HG03066 (cell line): ENCODE data around the gene HOXB1.

Experiments used
- ATAC-seq: cut with Tn5 transposase; IDR thresholded peaks from one replicate; pipeline ENCODE4 v1.9.1; 2021; ENCODE audit warnings: low read depth; ENCODE audit not compliant: unreplicated experiment

Gene HOXB1

DNA sequence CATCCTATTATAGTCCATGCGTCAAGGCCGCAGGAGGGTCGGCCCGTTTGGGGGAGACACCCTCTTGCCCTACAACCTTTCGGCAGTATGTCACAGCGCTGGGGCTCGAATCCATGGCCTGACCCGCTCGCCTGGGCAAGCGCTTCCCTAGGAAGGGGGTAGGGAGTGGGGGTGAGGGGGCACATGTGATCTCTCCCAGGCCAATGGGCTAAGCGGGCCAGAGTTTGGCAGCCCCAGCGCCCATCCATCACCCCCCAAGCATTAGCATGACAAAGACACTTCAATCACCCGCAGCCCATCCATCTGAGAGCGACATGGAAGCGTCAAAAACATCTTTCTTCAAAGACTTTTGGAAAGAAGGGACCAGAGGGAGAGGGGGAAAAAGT is at the start of gene HOXB1:
Gene HOXB1, minus strand, starts transcription at position 125 of the 386 bp plus-strand sequence. Its CDS starts 107 bp downstream, at position 18.
- ATAC-seq, result no peak

DNA sequence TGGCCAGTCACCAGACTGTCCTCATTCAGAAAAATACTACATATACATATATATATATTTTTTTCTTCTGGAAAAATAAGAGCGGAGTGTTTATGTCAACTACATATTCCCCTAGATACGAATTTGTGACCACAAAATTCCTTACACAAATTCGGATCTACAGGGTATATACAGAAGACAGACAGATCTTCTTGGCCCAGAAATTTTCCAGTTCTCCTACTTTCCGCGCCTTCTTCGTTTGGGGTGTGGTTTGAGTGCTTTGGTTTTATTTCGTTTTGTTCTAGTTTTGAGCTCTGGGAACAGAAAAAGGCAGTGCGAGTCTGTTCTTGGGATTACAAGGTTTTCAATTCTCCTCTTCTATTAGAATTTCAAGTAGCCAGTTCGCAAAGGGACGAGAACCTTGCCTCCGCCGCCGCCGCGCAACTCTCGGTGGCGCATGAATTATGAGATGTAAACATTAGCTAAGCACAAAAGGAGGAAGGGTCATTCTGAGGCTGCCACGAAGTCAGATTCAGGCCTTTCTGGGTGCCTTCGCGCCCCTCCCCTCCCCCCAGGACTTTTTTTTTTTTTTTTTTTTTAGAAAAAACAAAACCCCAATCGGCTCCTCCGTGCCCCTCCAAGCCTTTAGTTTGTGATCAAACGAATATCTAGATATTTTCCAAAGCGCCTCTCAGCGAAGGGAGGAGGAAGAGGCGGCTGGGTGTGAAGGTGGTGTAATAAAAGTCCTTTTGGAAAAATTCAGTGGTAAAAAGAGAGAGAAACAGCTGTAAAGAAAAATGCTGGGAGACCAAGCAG is 49.1 kb upstream of the HOXB1 start:
- no peak for ATAC-seq

GRCh38 chr17:48579471-48579759 is 48.6 kb upstream of the HOXB1 start:
- no peak for ATAC-seq

DNA sequence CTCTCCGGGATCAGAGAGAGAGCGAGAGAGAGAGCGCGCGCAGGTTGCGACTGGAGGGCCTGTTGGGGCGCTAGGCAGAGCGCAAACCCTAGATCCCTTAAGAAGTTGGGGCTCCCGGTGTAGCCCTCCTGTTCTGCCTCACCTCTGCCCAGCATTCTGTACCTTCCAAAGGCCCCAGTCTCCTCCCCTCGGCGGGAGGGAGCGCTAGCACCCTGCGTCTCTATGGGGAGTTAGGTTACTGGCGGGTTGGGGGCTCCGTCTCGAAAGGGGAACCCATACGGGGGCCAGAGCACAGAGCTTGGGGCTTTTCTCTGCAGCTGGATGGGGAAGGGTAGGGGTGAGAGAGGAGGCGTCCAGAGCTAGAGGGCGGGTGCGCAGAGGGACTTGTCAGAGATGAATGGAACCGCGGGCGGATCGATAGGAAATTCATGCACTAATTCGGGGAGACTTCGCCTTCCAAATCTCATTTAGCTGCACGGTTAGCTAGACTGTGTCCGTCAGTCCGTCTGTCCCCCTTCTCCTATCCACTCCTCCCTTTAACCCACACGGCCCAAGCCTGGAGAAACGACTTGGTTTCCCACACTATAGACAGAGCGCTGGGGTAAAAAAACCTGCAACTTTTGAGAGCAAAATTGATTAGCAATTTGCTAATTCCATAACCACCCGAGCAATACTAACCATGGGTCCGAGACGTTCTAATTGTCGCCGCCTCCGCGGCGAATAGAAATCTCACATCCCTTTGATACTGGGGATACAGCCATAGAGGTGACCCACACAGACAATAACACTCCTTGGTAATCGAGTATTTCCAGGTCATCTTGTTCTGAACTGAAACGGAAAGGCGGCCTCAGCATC is 48.0 kb upstream of the HOXB1 start:
- ATAC-seq, result no peak

GRCh38 chr17:48577946-48578615 is 47.3 kb upstream of the HOXB1 start, which contains the start of gene HOXB4:
HOXB4 (minus strand) TSS chr17:48578350; CDS start chr17:48578319, 31 bp downstream.
- no peak for ATAC-seq

DNA sequence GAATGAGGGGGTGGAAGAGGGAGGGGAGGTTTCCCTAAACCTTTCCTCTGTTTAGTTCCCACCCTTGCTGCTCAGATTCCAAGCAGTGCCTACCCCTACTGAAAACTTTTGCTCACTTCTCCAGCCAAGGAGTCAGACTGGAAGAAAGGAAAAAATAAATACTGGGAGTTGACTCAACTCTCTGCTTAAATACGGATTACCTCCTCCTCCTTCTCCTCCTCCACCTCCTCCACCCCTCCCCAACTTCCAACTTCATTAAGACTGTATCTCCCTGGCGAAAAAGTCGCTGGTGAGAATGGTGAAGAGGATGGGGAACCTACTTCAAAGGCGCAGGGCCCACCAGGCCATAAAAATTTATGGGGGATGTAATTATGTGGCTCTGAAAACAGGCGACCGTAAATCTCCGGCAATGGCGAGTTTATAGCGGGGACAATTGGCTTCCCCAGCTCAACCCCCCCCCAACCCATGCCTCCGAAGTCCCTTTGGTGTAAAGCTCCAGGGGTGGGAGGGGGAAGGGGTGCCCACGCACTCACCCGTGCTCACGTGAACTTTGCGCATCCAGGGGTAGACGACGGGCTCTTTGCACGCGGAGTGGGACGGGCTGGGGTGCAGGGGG is 46.6 kb upstream of the HOXB1 start:
- ATAC-seq, result no peak

GRCh38 chr17:48576479-48577309 is 45.9 kb upstream of the HOXB1 start:
- no peak for ATAC-seq

DNA sequence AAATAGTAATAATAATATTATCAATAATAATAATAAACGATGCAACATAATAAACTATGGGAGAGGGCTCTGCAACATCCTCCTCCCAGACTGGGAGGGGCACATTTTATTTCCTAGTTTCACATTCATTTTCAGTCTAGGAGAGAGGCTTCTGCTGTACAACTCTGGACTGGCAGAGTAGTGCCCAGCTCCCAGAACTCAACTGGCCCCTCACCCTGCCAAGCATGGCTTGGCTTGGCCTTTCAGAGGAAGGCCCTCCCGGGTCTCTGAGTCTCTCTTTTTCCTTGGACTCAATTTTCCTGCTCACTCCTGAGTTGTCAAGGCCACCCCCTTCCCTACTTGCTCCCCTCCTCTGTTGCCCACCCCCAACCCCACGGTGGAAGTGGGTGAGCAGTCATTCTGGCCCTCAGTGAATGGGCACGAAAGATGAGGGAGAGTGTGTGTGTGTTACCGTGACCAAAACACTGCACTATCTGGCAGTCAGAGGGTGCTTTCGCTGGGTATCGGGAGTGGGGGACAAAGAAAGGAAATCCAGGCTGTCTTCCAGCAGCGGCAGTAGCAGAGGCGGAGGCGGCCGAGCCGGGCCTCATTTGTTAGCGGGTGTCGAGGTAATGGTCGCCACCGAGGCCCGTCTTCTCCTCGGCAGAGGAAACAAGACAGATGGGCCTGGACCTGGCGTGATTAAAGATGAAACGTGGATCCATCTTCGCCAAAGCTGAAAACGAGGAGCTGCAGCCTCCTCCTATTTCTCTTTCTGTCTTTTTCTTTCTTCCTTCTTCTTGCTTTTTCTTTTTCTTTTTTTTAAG is 45.1 kb upstream of the HOXB1 start:
- ATAC-seq, result no peak

DNA sequence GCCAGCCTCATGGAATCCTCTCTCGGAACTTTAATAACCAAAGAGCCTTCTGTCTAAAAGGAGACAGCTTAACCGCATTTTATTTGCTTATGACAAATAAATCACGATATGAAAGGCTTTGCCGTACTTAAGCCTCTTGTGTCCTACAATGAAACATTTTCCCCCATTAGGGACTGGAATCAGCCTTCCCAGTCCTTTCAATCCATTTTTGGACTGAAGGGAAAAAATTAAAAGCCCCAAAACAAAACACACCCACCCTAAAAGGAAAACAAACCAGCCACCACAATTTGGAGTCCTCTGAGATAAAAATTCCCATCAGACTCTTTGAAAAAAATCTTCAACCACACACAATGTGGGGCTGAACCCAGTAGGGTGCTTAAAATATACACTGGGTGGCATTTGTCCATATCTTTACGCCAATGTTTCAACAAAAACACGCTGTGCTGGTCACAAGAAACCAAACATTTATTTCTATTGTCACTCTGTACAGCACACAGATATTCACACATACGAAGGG is 44.3 kb upstream of the HOXB1 start:
- ATAC-seq, result no peak

GRCh38 chr17:48574505-48575065 is 43.8 kb upstream of the HOXB1 start:
- no peak for ATAC-seq

- ATAC-seq, result no peak
Observed at GRCh38 chr17:48571826-48572417, 41.1 kb upstream of the HOXB1 start.

GRCh38 chr17:48571024-48571818 is 40.4 kb upstream of the HOXB1 start:
- ATAC-seq, result no peak

GRCh38 chr17:48570325-48571023 is 39.7 kb upstream of the HOXB1 start:
- no peak for ATAC-seq

DNA sequence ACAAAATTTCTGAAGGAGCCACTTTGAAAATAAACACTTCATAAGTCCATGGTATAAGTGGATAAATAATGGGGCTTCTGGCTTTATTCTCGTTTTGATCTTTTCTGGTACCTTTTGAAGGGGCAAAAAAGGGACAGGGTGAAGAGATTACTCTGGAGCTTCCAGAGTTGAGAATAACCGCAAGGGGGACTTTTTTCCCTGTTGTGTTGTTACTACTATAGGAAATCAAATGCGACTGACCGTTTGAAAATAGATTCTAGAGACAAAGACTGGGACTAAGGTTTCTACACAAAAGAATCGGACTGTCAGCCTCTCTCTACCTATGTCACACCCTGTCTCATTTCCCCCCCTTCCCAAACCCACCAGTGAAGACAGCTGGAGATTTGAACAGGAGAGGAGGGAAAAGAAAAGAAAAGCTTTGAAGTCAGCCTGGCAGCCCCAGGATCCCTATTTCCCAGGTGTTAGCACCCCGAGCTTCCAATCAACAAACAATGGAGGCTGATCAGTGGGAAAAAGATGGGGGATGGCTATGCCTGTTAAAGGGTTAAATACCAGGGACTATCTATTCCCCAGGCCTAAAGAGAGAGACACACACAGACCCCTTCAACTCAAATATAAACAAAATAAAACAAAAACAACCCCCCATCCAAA is 39.0 kb upstream of the HOXB1 start:
- ATAC-seq, result no peak

- no peak for ATAC-seq
Observed at GRCh38 chr17:48569240-48569582, 38.4 kb upstream of the HOXB1 start.

DNA sequence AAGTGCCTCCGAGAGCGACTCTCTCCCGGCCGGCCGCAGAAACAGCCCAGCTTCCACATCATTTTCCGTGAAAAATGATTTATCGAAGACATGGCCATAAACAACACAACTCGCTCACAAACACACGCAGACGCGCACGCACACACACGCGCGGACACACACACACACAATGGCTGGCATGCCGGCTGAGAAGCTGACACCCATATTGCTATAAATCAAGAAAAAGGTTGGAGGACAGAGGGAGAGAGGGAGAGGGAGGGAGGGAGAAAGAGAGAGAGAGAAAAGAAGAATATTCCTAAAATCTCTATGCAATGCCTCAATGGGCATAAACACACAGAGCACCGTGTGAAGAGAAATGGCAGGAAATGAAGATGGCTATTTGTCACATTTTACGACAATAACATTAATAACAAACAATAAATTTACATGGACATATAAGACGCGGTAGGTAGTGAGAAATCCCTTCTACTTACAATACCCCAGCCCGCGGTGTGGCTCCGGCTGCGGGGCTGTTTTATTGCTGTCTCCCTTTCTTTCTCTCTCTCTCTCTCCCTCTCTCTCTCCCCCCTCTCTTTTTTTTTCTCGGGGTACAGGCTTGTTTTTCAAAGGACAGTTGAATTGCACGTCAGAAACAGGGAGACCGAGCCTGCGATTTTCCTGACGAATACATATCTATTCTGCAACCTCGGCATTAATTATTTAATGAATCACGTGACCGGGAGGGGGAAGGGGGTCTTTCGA is 37.9 kb upstream of the HOXB1 start:
- no peak for ATAC-seq
